ES-I3 (cell line): ENCODE measurements around the gene POMT1.

ENCODE experiments used
- H3K36me3 ChIP-seq: 2 replicates; pipeline ENCODE4 v1.6.1; 2013; ENCODE audit warnings: mild to moderate bottlenecking, low read length, control low read depth, moderate library complexity; ENCODE audit not compliant: insufficient read depth
- H3K4me1 ChIP-seq: 2 replicates; pipeline ENCODE4 v1.6.1; 2013; ENCODE audit warnings: mild to moderate bottlenecking, control low read depth, low read length; ENCODE audit not compliant: insufficient read depth
- H3K9ac ChIP-seq: 2 replicates; pipeline ENCODE4 v1.6.1; 2013; ENCODE audit warnings: low read depth, mild to moderate bottlenecking, low read length, moderate library complexity
- H3K9me3 ChIP-seq: 2 replicates; pipeline ENCODE4 v1.6.1; 2013; ENCODE audit warnings: mild to moderate bottlenecking, low read length, moderate library complexity; ENCODE audit not compliant: control insufficient read depth, insufficient read depth

The POMT1 gene

GRCh38 chr9:131522257-131523085, 19.8 kb downstream of the POMT1 start:
- no peak overlapping the region for H3K9ac ChIP-seq
- no peaks in the 10 kb centered on the region for H3K4me1 ChIP-seq
- H3K36me3 ChIP-seq: peaks cover 24% of the 10 kb centered on the region
- no peaks in the 10 kb centered on the region for H3K9me3 ChIP-seq

- Histone ChIP-seq H3K9ac (no peak overlapping the region), H3K4me1 (no peaks in the 10 kb centered on the region), H3K36me3 (peaks cover 24% of the 10 kb centered on the region), H3K9me3 (no peaks in the 10 kb centered on the region)
Measured at GRCh38 chr9:131523086-131523388, 20.3 kb downstream of the POMT1 start.

GRCh38 chr9:131523451-131524435, 21.0 kb downstream of the POMT1 start:
- no peaks in the 10 kb centered on the region for H3K4me1 ChIP-seq
- H3K9ac ChIP-seq: no peak overlapping the region
- peaks cover 23% of the 10 kb centered on the region for H3K36me3 ChIP-seq
- H3K9me3 ChIP-seq: no peaks in the 10 kb centered on the region

GRCh38 chr9:131524665-131525315, 22.1 kb downstream of the POMT1 start:
- H3K9ac ChIP-seq: no peak overlapping the region
- peaks cover 25% of the 10 kb centered on the region for H3K36me3 ChIP-seq
- H3K9me3 ChIP-seq: no peaks in the 10 kb centered on the region
- H3K4me1 ChIP-seq: no peaks in the 10 kb centered on the region

GRCh38 chr9:131525643-131526565, 23.2 kb downstream of the POMT1 start:
- no peak overlapping the region for H3K9ac ChIP-seq
- no peaks in the 10 kb centered on the region for H3K9me3 ChIP-seq
- peaks cover 21% of the 10 kb centered on the region for H3K36me3 ChIP-seq
- no peaks in the 10 kb centered on the region for H3K4me1 ChIP-seq

- Histone ChIP-seq H3K4me1 (no peaks in the 10 kb centered on the region), H3K9me3 (no peaks in the 10 kb centered on the region), H3K36me3 (peaks cover 16% of the 10 kb centered on the region), H3K9ac (no peak overlapping the region)
Measured at GRCh38 chr9:131528186-131528585, 25.5 kb downstream of the POMT1 start.

GRCh38 chr9:131528886-131529505, 26.3 kb downstream of the POMT1 start:
- Histone ChIP-seq H3K9ac (no peak overlapping the region), H3K9me3 (no peaks in the 10 kb centered on the region), H3K4me1 (no peaks in the 10 kb centered on the region), H3K36me3 (peaks cover 16% of the 10 kb centered on the region)

- Histone ChIP-seq H3K9me3 (no peaks in the 10 kb centered on the region), H3K4me1 (no peaks in the 10 kb centered on the region), H3K36me3 (peaks cover 13% of the 10 kb centered on the region), H3K9ac (peak overlapping the region; percentile 55)
Measured at GRCh38 chr9:131529597-131530545, 27.2 kb downstream of the POMT1 start.

GRCh38 chr9:131530546-131530919, 27.8 kb downstream of the POMT1 start:
- Histone ChIP-seq H3K36me3 (peaks cover 10% of the 10 kb centered on the region), H3K9me3 (no peaks in the 10 kb centered on the region), H3K9ac (peak overlapping the region; percentile 55), H3K4me1 (no peaks in the 10 kb centered on the region)

GRCh38 chr9:131530920-131531832, 28.5 kb downstream of the POMT1 start, which contains the start of gene UCK1:
TSS of gene UCK1 (minus strand) at chr9:131531263. CDS start at chr9:131531174, 89 bp downstream.
- H3K36me3 ChIP-seq: peaks cover 9% of the 10 kb centered on the region
- H3K9me3 ChIP-seq: no peaks in the 10 kb centered on the region
- no peaks in the 10 kb centered on the region for H3K4me1 ChIP-seq
- H3K9ac ChIP-seq: peak within 1 kb of the TSS; percentile 55

GRCh38 chr9:131534721-131535237, 32.1 kb downstream of the POMT1 start:
- Histone ChIP-seq H3K4me1 (no peaks in the 10 kb centered on the region), H3K9me3 (no peaks in the 10 kb centered on the region; the same call in 1 of the 2 replicates), H3K36me3 (no peaks in the 10 kb centered on the region; the same call in 1 of the 2 replicates), H3K9ac (no peak overlapping the region)
